Muscle of arm (tissue), 12 donors: ENCODE results near the gene RBM20. TPM values are rescaled to one million over a fixed set of nuclear protein-coding genes. Genes with fewer than 3 reads are reported as not detected.

Source experiments
- DNase-seq: peaks from one replicate; pipeline ENCODE4 v3.0.0-alpha.2; 2013
- polyA plus RNA-seq, 12 donors: library from polyadenylated mRNA; unstranded; fragments of 120-200 nt; gene quantifications; one replicate each; pipeline ENCODE4 v1.2.1, GENCODE V29; 2013; ENCODE audit not compliant: insufficient read length in 12 of 12

Gene RBM20
- polyA plus RNA-seq, 12 donors, result 6.1 to 17.6 (median 12.1) TPM; not detected in 1

- DNase-seq, result no peak
These were observed 223.8 kb downstream of the RBM20 start for GRCh38 chr10:110867807-110868465.

GRCh38 chr10:110868981-110869380 is 224.8 kb downstream of the RBM20 start:
- no peak for DNase-seq

- DNase-seq, result no peak
These were observed 226.7 kb downstream of the RBM20 start for GRCh38 chr10:110870823-110871297.

GRCh38 chr10:110871298-110872084 is 227.4 kb downstream of the RBM20 start, which contains the start of gene PDCD4:
PDCD4 (plus strand) TSS chr10:110871928; CDS start chr10:110876028, 4,100 bp downstream.
- DNase-seq, result peak; percentile 100

- DNase-seq, result peak; percentile 89
These were observed 228.2 kb downstream of the RBM20 start for GRCh38 chr10:110872145-110872983.

GRCh38 chr10:110872984-110873923 is 229.1 kb downstream of the RBM20 start:
- DNase-seq, result no peak

- no peak for DNase-seq
These were observed 229.8 kb downstream of the RBM20 start for GRCh38 chr10:110873951-110874350.

- DNase-seq, result no peak
These were observed 231.9 kb downstream of the RBM20 start for GRCh38 chr10:110876000-110876399.

GRCh38 chr10:110876788-110877187 is 232.7 kb downstream of the RBM20 start:
- no peak for DNase-seq

- no peak for DNase-seq
These were observed 235.9 kb downstream of the RBM20 start for GRCh38 chr10:110880012-110880411.

GRCh38 chr10:110881247-110881646 is 237.1 kb downstream of the RBM20 start:
- DNase-seq, result no peak

GRCh38 chr10:110881905-110882304 is 237.8 kb downstream of the RBM20 start:
- no peak for DNase-seq

GRCh38 chr10:110883924-110884323 is 239.8 kb downstream of the RBM20 start:
- DNase-seq, result no peak

GRCh38 chr10:110885932-110886674 is 242.0 kb downstream of the RBM20 start:
- DNase-seq, result no peak

GRCh38 chr10:110887560-110887959 is 243.4 kb downstream of the RBM20 start:
- no peak for DNase-seq

Other genes starting within 250 kb of the RBM20 start
- gene DUSP5, start 146.4 kb upstream of the RBM20 start, polyA plus RNA-seq, result 1 to 10 TPM in 10 of 12 donors, not detected in 2; 1.8 to 9.2 (median 3.7) TPM
- gene SMC3, start 76.6 kb upstream of the RBM20 start, polyA plus RNA-seq, result 10 to 100 TPM in 11 of 12 donors, not detected in 1; 42.3 to 73.8 (median 52.0) TPM
- 1,000 to 10,000 TPM in 1 of 12 donors, 100 to 1,000 TPM in 11; 147 to 2,025 (median 175) TPM for gene PDCD4, start 227.6 kb downstream of the RBM20 start, polyA plus RNA-seq